ENCODE data around the gene TRMT2A. TPM values are rescaled to one million over a fixed set of nuclear protein-coding genes. Genes with fewer than 3 reads are reported as not detected.

TRMT2A gene
- total RNA-seq, 1 donor from 2014 or later, result 27.0 TPM

DNA sequence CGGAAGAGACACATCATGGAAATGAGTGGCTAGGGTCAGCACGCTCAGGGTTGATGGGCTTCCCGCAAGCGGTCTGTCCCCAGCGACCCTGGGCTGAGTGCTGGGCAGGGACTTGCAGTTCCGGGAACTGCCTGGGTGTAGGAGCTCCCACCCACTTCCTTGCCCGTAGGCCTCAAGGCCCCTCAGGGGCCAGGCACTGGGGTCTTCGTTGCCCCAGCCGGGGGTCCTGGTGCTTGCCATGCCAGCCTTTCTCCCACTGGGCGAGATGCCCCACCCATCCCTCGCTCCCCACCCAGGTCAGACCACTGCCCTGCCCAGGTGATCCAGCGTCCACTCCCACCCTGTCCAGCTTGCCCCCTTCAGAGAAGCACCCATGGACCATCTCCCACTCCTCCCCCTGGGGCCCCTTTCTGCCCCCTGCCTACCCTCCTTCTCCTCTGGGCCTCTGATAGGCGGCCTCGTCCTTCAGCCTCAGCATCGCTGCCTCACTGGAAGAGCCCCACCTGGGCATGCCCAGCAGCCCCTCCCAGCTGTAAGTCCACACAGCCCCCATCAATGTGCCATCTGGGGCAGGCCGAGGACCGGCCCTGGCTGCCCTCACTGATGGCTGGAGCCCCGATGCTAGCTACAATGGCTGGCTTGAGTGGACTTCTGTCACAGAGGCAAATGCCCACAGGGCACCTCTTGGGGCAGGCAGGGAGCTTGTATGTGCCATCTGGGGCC lies 54.8 kb downstream of the TRMT2A start:
- no peak for DNase-seq

Small RNA genes lying within 50 kb of the gene (small RNA-seq; reads per million reads assigned to genes)
- not detected for gene MIR6816 (ENCODE audit: low replicate concordance)
- gene RF00017 (ENCODE audit: low replicate concordance), result not detected
- not detected for gene RF00599 (ENCODE audit: low replicate concordance)

Other genes starting within 250 kb of the TRMT2A start
- 55.2 TPM for gene COMT, start 175.5 kb downstream of the TRMT2A start, total RNA-seq
- 12.2 TPM for gene TXNRD2, start 175.4 kb downstream of the TRMT2A start, total RNA-seq
- 15.1 TPM for gene ARVCF, start 100.4 kb downstream of the TRMT2A start, total RNA-seq
- gene TANGO2, start 96.1 kb downstream of the TRMT2A start, total RNA-seq, result 15.5 TPM
- gene DGCR8, start 37.0 kb downstream of the TRMT2A start, total RNA-seq, result 25.7 TPM
- 75.1 TPM for gene RANBP1, start 1.1 kb downstream of the TRMT2A start, total RNA-seq
- 8.4 TPM for gene ZDHHC8, start 14.6 kb upstream of the TRMT2A start, total RNA-seq
- gene CCDC188, start 33.8 kb upstream of the TRMT2A start, total RNA-seq, result 1.2 TPM
- 1.3 TPM for gene RTN4R, start 151.1 kb upstream of the TRMT2A start, total RNA-seq
- 25.1 TPM for gene DGCR6L, start 202.8 kb upstream of the TRMT2A start, total RNA-seq

Measured in skin of body (tissue), 3 donors.